GM18505 (cell line): ENCODE results near the gene DNAJC17.

Source experiments
- ATAC-seq: cut with Tn5 transposase; IDR thresholded peaks from one replicate; pipeline ENCODE4 v1.9.1; 2021; ENCODE audit not compliant: unreplicated experiment
- POLR2A ChIP-seq: IDR thresholded peaks from 4 replicates; pipeline ENCODE4 v1.6.1; 2011; ENCODE audit warnings: borderline replicate concordance; ENCODE audit not compliant: insufficient read depth, insufficient read length; ENCODE audit errors: extremely low read depth

Gene DNAJC17

GRCh38 chr15:40793216-40793989, 13.9 kb downstream of the DNAJC17 start:
- ATAC-seq: no peak
- TF ChIP-seq POLR2A: no peak

- ATAC-seq: no peak
- TF ChIP-seq POLR2A: no peak
These were observed 14.9 kb downstream of the DNAJC17 start for GRCh38 chr15:40792394-40792793.

- TF ChIP-seq POLR2A: no peak
- ATAC-seq: no peak
These were observed 16.6 kb downstream of the DNAJC17 start for GRCh38 chr15:40790718-40791117.

DNA sequence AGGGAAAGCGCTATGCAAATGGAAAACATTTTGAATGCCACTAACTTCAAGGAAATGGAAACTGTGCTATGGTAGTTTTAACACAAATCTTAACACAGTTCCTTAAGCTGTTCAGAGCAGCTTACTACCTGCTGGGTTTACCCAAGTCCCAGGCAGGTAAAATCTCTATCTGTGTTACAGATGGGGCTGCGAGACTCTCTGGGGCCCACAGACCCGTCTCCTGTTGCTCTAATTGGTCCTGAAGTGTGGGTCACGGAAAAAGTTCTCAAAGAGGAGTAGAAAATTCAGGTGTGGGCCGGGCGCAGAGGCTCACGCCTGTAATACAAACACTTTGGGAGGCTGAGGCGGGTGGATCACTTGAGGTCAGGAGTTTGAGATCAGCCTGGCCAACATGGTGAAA, 17.3 kb downstream of the DNAJC17 start:
- no peak for TF ChIP-seq POLR2A
- no peak for ATAC-seq

DNA sequence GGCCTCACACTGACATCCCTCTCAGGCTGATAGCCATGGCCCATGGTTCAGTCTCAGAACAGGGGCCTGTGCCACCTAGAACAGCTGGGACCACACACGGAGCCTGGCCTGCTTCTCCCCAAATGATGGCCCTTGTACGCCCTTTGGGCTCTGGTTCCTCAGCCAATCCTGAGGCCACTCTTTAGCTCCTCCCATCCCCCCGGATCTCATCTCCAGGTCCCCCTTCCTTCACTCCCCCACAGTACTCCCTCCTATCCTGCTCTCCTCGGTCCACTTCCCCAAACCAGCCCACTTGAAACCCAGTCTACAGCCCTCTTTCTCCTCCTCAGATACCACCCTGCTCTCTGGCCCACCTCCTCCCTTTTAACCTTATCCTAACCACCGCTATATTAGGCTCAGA, 18.2 kb downstream of the DNAJC17 start:
- ATAC-seq: no peak
- TF ChIP-seq POLR2A: no peak

DNA sequence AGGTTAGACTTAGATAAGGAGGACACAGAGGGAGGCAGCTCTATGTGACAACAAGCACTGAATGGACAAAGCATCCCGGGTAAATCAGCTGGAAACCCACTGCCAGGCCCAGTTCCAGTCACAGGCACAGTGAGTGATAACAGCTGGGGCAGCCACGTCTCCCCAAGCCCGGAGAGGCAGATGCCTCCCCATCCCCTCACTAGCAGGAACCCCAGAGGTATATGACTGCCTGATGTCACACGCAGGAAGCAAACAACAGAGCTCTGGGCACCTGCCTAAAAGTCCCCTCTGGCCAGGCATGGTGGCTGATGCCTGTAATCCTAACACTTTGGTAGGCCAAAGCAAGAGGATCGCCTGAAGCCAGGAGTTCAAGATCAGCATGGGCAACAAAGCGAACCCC, 19.3 kb downstream of the DNAJC17 start:
- TF ChIP-seq POLR2A: no peak
- no peak for ATAC-seq

GRCh38 chr15:40787344-40787841, 19.9 kb downstream of the DNAJC17 start:
- TF ChIP-seq POLR2A: no peak
- no peak for ATAC-seq

- no peak for TF ChIP-seq POLR2A
These were observed 21.5 kb downstream of the DNAJC17 start for GRCh38 chr15:40785814-40786213.

GRCh38 chr15:40785164-40785563, 22.1 kb downstream of the DNAJC17 start:
- TF ChIP-seq POLR2A: no peak
- ATAC-seq: no peak

More at GRCh38 chr15:40785814-40786213, 21.5 kb downstream of the DNAJC17 start:
- no peak for ATAC-seq

- ATAC-seq: peak; percentile 75
- no peak for TF ChIP-seq POLR2A
These were observed 24.6 kb downstream of the DNAJC17 start for GRCh38 chr15:40782609-40783227.

DNA sequence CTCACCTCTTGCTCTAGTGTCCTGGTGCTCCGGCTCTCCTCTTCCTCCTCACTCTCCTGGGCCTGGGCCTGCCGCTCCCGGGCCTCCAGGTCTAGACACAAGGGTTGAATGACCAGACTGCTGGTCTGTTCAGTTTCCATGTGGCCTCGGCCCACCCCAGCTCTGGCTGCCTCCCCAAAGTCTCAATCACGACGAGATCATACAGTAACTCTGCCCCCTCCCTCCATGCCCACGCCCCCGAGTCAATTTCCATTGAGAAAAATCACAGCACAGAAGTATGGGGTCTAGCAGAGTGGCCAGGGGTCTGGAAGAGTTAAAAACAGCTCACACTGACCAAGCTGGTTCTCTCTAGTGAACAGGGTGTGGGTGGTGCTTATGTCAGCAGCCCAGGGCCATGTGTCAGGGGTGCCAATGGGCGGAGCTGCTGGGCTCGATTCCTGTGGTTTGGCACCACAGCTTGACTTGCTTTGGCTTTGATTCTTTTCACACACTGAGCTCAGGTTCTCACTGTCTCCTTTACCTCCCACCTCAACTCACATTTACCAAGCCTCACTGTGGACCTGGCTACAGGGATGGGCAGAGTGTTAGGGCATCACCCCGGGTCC, 30.6 kb downstream of the DNAJC17 start:
- no peak for ATAC-seq
- TF ChIP-seq POLR2A: no peak

- ATAC-seq: no peak
- TF ChIP-seq POLR2A: no peak
These were observed 31.3 kb downstream of the DNAJC17 start for GRCh38 chr15:40775740-40776536.

GRCh38 chr15:40775007-40775406, 32.3 kb downstream of the DNAJC17 start:
- TF ChIP-seq POLR2A: no peak
- no peak for ATAC-seq

- ATAC-seq: no peak
- no peak for TF ChIP-seq POLR2A
These were observed 33.4 kb downstream of the DNAJC17 start for GRCh38 chr15:40773902-40774301.

DNA sequence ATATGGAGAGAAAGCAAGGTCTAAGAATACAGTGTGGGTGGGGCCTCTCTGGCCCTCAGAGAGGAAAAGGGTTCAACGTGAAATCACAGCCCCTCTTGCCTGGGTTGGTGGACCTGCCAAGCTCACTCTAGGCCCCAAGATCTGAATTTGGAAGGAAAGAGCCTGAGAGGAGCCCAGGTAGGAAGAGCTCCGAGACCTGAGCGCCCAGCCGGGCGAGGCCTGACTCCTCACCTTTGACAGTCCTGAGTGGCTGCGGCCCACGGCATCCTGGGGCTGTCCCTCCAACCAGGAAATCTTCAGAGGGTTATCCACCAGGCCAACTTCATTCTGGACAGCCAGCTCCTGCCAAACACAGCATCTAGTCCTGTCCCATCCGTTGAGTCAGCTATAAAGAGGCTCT, 33.8 kb downstream of the DNAJC17 start:
- TF ChIP-seq POLR2A: no peak
- ATAC-seq: no peak
